GM18951 (cell line): ENCODE data around the gene ALPG.
"Not testable (repeated sequence)": the region's sequence is repeated elsewhere in the genome, so short reads cannot be mapped to it uniquely, and the experiment has no call there.

Experiments
- POLR2A ChIP-seq: IDR thresholded peaks from 4 replicates; pipeline ENCODE4 v1.6.1; 2011; ENCODE audit warnings: mild to moderate bottlenecking; ENCODE audit not compliant: insufficient read length, insufficient read depth; ENCODE audit errors: extremely low read depth
- in situ Hi-C: fragments of 300-500 bp; cut with MboI; formaldehyde crosslinking; loops from one replicate; pipeline ENCODE4 v1.12.0; 2022; ENCODE audit warnings: low sequenced_read_pairs, mixed read lengths, inconsistent platforms; ENCODE audit not compliant: unreplicated experiment

Gene ALPG

GRCh38 chr2:232396683-232397082 lies 10.0 kb upstream of the ALPG start:
- in situ Hi-C loops, result no loop called here
- no peak for TF ChIP-seq POLR2A

GRCh38 chr2:232398293-232399034 lies 8.2 kb upstream of the ALPG start:
- in situ Hi-C loops, result no loop called here
- no peak for TF ChIP-seq POLR2A

- in situ Hi-C loops, result no loop called here
- TF ChIP-seq POLR2A, result no peak
These were observed 6.2 kb upstream of the ALPG start for GRCh38 chr2:232400256-232401015.

- TF ChIP-seq POLR2A, result no peak
- in situ Hi-C loops, result no loop called here
These were observed 4.1 kb upstream of the ALPG start for GRCh38 chr2:232402518-232402917.

- in situ Hi-C loops, result no loop called here
- no peak for TF ChIP-seq POLR2A
These were observed 617 bp upstream of the ALPG start for GRCh38 chr2:232405943-232406510.

DNA sequence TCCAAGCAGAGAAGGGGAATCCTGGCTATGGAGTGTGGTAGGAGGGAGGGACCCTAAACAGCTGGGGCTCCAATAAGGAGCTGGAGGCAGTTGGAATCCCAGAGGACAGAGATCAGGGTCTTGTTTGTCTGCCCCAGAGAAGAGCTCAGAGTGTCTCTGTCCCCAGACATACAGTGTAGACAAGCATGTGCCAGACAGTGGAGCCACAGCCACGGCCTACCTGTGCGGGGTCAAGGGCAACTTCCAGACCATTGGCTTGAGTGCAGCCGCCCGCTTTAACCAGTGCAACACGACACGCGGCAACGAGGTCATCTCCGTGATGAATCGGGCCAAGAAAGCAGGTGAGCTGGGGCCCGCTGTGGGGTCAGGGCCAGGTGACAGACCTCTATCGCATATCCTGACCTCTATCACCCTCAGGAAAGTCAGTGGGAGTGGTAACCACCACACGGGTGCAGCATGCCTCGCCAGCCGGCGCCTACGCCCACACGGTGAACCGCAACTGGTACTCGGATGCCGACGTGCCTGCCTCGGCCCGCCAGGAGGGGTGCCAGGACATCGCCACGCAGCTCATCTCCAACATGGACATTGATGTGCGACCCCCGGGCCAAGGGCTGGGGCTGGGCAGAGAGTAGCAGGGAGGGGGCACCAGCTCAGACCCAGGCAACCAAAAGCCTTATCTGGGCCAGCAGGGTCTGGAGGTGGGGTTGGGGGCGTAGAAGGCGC lies 945 bp downstream of the ALPG start:
- in situ Hi-C loops, result not testable (repeated sequence)

- in situ Hi-C loops, result not testable (repeated sequence)
These were observed 1.6 kb downstream of the ALPG start for GRCh38 chr2:232408269-232408668.

GRCh38 chr2:232409617-232410016 lies 3.0 kb downstream of the ALPG start:
- in situ Hi-C loops, result not testable (repeated sequence)

DNA sequence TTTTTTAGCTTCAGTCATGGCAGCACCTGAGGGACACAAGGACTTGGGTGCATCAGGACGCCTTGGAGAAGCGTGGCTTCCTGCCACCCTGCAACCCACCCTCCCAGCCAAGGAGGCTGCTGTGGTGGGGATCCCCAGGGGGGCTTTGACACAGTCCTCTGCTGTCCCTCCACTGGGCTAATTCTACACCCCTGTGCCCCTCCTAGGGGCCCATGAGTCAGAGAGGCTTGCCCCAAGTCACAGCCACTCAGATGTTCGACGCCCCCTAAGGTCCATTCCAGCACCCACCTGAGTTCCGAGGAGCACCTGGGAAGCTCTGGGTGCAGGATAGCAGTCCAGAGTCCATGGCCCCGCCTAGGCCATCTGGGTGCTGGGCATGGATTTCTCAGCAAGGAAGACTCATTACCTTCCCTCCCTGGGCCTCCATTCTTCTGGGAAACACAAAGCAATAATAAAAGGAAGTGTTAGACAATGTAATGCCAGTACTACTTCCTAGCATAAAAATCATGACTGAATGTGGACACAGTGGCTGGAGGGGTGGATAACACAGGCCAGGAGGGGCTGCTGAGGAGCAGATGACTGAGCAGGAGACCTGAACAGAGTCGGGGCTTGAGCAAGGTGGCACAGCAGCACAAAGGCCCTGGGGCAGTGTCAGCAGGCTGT lies 3.7 kb downstream of the ALPG start:
- in situ Hi-C loops, result no loop called here
- no peak for TF ChIP-seq POLR2A

- in situ Hi-C loops, result no loop called here
These were observed 5.4 kb downstream of the ALPG start for GRCh38 chr2:232411901-232412629.

DNA sequence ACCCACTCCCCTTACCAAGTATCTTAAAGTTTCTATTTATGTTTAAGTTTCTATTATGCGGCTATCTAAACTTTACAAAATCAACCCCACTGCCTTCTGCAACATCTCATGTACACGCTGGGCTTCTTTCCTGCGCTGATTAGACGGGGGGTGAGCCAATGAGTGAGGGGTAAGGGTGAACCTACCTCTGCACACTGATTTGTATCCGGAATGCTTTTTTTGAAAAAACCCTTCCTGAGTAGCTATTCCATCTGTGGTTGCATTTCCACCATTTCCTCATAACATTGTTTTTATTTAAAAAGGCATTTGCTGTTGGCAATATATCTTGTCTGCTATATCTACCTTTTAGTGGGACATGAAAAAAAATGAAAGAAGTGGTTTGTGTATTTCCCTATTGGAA lies 6.3 kb downstream of the ALPG start:
- in situ Hi-C loops, result no loop called here

More at GRCh38 chr2:232411901-232412629, 5.4 kb downstream of the ALPG start:
- TF ChIP-seq POLR2A, result no peak

GRCh38 chr2:232415138-232415690 lies 8.6 kb downstream of the ALPG start:
- in situ Hi-C loops, result no loop called here
- TF ChIP-seq POLR2A, result no peak

More for the DNA sequence above, 6.3 kb downstream of the ALPG start:
- no peak for TF ChIP-seq POLR2A
